ENCODE results near the gene GIGYF1.
"Not testable (repeated sequence)": the region's sequence is repeated elsewhere in the genome, so short reads cannot be mapped to it uniquely, and the experiment has no call there.

Gene GIGYF1

DNA sequence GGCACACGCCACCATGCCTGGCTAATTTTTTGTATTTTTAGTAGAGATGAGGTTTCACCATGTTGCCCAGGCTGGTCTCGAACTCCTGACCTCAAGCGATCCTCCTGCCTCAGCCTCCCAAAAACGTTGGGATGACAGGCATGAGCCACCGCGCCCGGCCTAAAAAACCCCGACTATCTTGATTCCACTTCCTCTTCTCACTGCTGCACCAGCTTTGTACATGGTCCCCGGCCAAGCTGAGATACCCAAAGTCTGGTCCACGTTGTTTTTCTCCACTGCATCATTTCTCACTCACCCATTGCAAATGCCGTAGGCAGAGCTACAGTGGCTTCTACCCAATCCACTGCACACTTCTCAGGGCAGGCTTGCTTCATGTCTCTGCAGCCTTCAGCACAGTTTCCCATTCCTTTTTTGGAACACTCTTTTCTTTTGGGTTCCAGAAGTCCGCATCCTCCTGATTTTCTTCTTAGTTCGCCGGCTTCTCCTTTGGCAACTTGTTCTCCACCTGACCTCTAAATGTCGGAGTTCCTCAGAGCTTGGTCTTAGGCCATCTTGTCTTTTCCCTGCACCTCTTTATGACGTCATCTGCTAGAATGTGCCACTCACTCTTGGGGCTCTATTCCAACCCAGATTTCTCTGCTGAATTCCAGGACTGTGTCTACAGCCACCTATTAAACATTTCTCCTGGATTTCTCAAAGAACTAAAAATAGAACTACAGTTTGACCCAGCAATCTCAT lies 26.6 kb downstream of the GIGYF1 start:
- peaks cover 5% of the 10 kb centered on the region for H3K36me3 Mint-ChIP-seq (ENCODE audit: insufficient read depth)
- H3K27me3 Mint-ChIP-seq: peaks cover 5 to 21% of the 10 kb centered on the region in 2 donors
- H3K27ac Mint-ChIP-seq: no peak overlapping the region
- no peak overlapping the region for H3K4me3 Mint-ChIP-seq
- ATAC-seq (replicated peaks) (no peak), DNase-seq (no peak)
- peaks cover under 1 to 4% of the 10 kb centered on the region in 2 donors for H3K4me1 Mint-ChIP-seq (ENCODE audit: low read depth in 2 of 2)
- H3K9me3 Mint-ChIP-seq: no peaks in the 10 kb centered on the region

DNA sequence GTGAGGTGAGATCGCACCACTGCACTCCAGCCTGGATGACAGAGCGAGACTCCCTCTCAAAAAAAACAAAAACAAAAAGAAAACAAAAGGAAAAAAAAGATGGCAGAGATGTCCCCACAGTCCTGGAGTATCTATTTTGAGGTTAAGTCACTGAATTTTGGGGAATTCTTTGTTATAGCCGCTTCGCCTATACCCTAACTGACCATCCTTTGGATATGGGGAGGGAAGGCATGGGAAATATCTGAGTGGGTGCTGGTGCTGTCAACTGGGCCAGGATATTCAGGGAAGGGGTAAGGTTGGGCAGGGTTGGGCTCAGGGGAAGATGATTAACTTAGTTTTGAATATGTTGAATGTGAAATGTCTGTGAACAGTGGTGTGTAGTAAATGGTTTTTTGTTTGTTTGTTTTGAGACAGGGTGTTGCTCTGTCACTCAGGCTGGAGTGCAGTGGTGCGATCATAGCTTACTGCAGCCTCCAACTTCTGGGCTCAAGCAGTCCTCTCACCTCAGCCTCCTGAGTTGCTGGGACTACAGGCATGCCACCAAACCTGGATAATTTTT lies 28.8 kb downstream of the GIGYF1 start:
- H3K4me3 Mint-ChIP-seq: no peak overlapping the region
- peaks cover 5 to 27% of the 10 kb centered on the region in 2 donors for H3K27me3 Mint-ChIP-seq
- DNase-seq: no peak
- H3K4me1 Mint-ChIP-seq (ENCODE audit: low read depth in 2 of 2): peaks cover 0 to 4% of the 10 kb centered on the region in 2 donors
- H3K27ac Mint-ChIP-seq: no peak overlapping the region
- ATAC-seq (replicated peaks): no peak
- H3K9me3 Mint-ChIP-seq: no peaks in the 10 kb centered on the region
- H3K36me3 Mint-ChIP-seq (ENCODE audit: insufficient read depth): no peaks in the 10 kb centered on the region

DNA sequence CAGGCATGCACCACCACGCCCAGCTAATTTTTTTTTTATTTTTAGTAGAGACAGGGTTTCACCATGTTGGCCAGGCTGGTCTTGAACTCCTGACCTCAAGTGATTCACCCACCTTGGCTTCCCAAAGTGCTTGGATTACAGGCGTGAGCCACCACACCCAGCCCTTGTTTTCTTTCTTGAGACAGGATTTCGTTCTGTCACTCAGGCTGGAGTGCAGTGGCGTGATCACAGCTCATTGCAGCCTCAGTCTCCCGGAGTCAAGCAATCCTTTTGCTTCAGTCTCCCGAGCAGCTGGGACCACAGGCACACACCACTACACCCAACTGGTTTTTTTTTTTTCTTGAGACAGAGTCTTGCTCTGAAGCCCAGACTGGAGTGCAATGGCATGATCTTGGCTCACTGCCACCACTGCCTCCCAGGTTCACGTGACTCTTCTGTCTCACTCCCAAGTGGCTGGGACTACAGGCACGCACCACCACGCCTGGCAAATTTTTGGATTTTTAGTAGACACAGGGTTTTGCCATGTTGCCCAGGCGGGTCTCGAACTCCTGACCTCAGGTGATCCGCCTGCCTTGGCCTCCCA lies 31.8 kb downstream of the GIGYF1 start:
- H3K36me3 Mint-ChIP-seq (ENCODE audit: insufficient read depth); DNase-seq; ATAC-seq (replicated peaks); H3K4me3 Mint-ChIP-seq; H3K9me3 Mint-ChIP-seq; H3K4me1 Mint-ChIP-seq (ENCODE audit: low read depth in 2 of 2); H3K27ac Mint-ChIP-seq: not testable (repeated sequence)
- peaks cover 16 to 45% of the 10 kb centered on the region in 2 donors for H3K27me3 Mint-ChIP-seq

DNA sequence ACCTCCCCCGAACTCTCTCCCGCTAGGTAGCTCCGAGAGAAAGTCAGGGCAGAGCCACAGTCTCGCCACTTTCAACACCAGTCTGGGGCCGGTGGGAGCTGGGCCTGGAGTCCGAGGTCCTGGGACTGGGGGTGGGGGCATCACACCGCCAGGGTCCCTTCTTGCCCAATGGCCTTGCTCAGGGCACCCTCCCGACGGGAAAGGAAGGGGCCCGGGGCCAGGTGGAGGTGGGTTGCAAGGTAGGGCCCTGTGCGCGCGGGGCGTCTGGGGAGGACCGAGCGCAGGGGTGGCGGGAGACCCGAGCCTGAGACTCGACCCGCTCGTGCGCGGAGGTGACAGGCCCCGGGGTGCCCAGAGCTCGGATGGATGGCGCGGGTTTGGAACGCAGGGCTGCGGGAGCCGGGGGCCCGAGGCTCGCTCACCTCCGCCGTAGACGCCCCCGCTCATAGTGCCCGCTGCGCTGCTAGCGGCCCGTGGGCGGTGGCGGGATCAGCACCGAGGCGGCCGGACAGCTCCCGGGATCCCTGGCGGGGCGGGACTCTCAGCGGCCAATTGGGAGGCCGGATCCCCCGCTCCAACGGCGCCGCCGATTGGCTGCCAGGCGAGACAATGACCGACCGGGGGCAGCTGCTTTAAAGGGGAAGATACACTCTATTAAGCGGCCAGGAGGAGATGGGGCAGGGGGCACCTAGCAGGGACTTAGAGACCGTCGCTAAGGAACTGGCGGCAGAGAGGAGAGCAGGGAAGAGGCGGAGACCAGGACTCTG lies 38.0 kb downstream of the GIGYF1 start, which contains the start of gene ACTL6B:
Gene ACTL6B (minus strand): TSS at position 541 of the 767 bp plus-strand sequence. CDS start 94 bp downstream, at position 447.
- Mint-ChIP-seq H3K36me3 (ENCODE audit: insufficient read depth) (no peaks in the 10 kb centered on the region), H3K4me3 (no peak within 1 kb of the TSS), H3K27me3 (peaks cover 37 to 72% of the 10 kb centered on the region in 2 donors), H3K9me3 (no peaks in the 10 kb centered on the region), H3K4me1 (ENCODE audit: low read depth in 2 of 2) (peaks cover 0 to 4% of the 10 kb centered on the region in 2 donors), H3K27ac (no peak within 1 kb of the TSS)
- ATAC-seq (replicated peaks) (peak; percentile 70), DNase-seq (peak in 2 of 3 experiments; percentile 42 to 46)

DNA sequence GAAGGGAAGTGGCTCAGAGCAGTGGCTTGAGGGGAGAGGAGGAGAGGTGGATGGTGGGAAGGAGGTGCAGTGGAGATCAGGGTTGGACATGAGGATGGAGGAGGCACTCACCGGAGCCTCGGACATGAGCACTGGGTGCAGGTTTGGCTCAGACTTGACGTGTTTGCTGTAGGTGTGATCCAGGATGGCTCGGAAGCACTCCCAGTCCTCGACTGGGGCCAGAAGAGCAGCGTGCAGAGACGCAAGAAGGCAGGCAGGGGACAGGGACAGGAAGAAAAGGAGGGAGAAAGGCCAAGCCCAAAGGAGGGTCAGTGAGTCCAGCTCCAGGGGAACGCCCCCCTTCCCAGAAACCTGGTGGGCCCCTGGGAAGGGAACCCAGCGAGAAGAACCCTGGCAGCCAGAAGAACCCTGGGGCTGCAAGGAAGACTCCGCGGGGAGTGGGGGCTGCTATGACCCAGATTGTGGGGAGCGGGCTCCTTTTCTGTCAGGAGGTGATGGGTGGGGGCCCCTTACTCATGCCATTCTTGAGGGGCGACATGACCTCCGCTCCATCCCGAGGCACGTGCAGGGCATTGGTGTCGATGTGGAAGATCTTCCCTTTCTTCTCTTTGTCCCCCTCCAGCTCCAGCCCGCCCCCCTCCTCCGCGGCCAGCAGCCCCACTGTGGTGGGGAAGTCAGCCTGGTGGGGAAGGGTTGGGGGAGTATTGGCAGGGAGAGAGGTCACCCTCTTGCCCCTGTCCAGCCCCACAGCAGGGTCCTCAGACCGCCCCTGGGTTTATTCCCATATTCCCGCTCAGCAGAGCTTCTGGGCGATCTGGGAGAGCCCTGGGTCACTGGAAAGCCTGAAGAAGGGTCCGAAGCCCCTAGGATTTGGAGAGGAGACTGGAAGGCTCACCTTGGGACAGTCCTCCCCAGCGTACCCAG lies 38.9 kb downstream of the GIGYF1 start:
- H3K27ac Mint-ChIP-seq: no peak overlapping the region
- H3K27me3 Mint-ChIP-seq: peaks cover 44 to 71% of the 10 kb centered on the region in 2 donors
- no peaks in the 10 kb centered on the region for H3K9me3 Mint-ChIP-seq
- no peak overlapping the region for H3K4me3 Mint-ChIP-seq
- DNase-seq: no peak
- no peaks in the 10 kb centered on the region for H3K36me3 Mint-ChIP-seq (ENCODE audit: insufficient read depth)
- no peak for ATAC-seq (replicated peaks)
- H3K4me1 Mint-ChIP-seq (ENCODE audit: low read depth in 2 of 2): peaks cover 0 to 4% of the 10 kb centered on the region in 2 donors

DNA sequence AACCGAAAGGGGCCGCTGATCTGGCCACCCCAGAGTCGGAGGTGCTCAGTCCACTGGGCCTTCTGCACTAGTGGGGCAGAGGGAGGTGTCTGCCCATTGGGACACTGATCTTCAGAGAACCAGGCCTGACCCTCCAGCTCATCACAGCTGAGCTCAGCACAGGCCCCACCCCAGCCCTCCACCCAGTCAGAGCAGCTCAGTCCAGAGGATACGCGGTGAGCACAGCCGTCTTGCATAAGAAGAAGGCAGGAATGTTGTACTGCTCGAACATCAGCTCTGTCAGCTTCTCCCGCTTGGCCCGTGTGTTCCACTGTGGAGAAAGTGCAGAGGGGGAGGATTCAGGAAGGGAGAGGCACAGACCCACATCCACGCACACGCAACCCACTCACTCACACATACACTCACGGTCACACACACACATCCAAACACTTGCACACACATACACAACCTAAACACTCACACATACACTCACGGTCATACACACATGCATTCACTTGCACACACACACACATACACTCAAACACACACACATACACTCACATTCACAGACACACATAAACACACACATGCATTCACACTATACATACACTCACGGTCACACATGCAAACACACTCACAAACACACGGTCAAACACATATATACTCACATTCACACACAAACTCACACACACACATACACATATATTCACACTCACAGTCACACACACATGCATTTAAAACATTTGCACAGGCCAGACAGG lies 44.1 kb downstream of the GIGYF1 start:
- ATAC-seq (replicated peaks) (no peak), DNase-seq (no peak)

DNA sequence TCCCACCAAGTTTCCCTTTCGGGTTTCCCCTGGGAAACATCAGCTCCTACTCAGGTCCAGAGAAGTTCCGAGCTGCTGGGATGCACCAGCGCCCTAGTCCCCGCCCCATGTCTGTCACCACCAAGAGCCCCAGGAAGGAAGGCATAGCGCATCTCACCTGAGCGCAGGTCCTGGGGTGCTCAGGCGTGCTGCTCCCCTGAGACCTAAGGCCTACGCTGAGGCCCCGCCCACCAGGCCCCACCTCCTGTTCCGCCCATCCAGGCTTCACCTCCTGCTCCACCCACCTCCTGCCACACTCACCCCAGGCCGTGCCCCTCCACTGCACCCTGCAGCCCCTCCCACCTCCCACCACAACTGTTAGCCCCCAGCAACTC lies 51.5 kb downstream of the GIGYF1 start:
- H3K27ac Mint-ChIP-seq: no peak overlapping the region
- H3K27me3 Mint-ChIP-seq: peaks cover 19 to 45% of the 10 kb centered on the region in 2 donors
- ATAC-seq (replicated peaks): peak; percentile 51
- no peak overlapping the region for H3K4me3 Mint-ChIP-seq
- no peak for DNase-seq
- peaks cover 0 to 4% of the 10 kb centered on the region in 2 donors for H3K4me1 Mint-ChIP-seq (ENCODE audit: low read depth in 2 of 2)
- peaks cover 2% of the 10 kb centered on the region for H3K36me3 Mint-ChIP-seq (ENCODE audit: insufficient read depth)
- H3K9me3 Mint-ChIP-seq: no peaks in the 10 kb centered on the region

More for the DNA sequence above, 44.1 kb downstream of the GIGYF1 start:
- Mint-ChIP-seq H3K4me1 (ENCODE audit: low read depth in 2 of 2) (peaks cover 0 to 4% of the 10 kb centered on the region in 2 donors), H3K27me3 (peaks cover 45 to 78% of the 10 kb centered on the region in 2 donors), H3K27ac (no peak overlapping the region), H3K36me3 (ENCODE audit: insufficient read depth) (peaks cover 3% of the 10 kb centered on the region), H3K9me3 (no peaks in the 10 kb centered on the region), H3K4me3 (no peak overlapping the region)

DNA sequence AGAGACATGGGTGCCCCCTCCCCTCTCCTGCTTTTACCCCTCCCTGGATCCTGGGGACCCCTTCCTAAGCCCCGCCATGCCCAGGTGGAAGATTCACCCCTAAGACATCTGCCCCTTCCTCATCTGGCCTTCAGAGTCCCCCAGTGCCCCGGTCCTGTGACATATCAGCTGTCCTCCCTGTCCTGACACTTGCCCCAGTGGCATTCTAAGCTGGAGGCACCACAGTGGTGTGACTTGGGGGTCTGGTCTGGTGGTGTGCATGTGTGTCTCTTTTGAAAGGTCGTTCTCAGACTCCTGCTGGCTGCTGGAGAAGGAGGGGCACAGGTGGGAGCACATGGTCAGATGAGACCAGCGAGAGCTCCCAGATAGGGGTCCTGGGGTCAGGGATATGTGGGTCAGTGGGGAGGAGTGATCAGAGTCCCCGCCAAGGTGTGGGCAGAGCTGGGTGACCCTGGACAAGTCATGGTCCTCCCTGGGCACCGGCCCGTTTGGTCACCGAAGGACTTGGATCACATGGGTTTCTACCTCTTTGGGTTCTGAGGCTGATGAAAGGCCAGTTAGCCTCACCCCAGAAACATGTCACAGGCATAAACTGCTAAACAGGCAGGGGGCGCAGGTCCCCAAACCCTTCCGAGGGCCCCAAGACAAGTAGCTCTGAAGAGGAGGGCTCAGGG lies 52.1 kb downstream of the GIGYF1 start:
- ATAC-seq (replicated peaks) (no peak), DNase-seq (no peak)
- Mint-ChIP-seq H3K36me3 (ENCODE audit: insufficient read depth) (no peaks in the 10 kb centered on the region), H3K4me3 (no peak overlapping the region), H3K27ac (peak overlapping the region in 1 of 2 donors; percentile 20), H3K9me3 (no peaks in the 10 kb centered on the region), H3K27me3 (peaks cover 19 to 40% of the 10 kb centered on the region in 2 donors), H3K4me1 (ENCODE audit: low read depth in 2 of 2) (peaks cover 0 to 4% of the 10 kb centered on the region in 2 donors)

DNA sequence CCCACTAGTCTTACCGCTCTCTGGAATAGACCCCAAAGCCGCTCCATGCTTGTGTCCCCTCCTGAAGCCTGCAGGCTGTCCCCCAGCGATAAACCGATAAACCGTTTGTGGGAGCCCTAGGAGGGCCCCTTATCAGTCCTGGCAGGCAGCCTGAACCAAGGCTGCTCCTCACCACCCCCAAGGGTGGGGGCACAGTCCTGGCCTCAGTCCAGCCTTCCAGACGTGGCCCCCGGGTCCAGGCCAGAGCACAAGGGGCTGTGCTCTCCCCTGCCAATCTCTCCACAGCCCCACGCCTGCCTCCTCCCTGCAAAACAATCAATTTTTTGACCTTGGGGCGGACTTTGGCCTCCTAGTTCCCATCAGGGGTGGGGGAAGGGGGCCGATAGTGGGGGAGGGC lies 52.6 kb downstream of the GIGYF1 start, which contains the start of gene TFR2:
Gene TFR2 (minus strand): TSS at position 90 of the 397 bp plus-strand sequence. CDS start 43 bp downstream, at position 47.
- H3K36me3 Mint-ChIP-seq (ENCODE audit: insufficient read depth): no peaks in the 10 kb centered on the region
- H3K27ac Mint-ChIP-seq: peak within 1 kb of the TSS; percentile 20 to 44
- DNase-seq (no peak), ATAC-seq (replicated peaks) (no peak)
- H3K27me3 Mint-ChIP-seq: peaks cover 19 to 37% of the 10 kb centered on the region in 2 donors
- no peak within 1 kb of the TSS for H3K4me3 Mint-ChIP-seq
- peaks cover 0 to 4% of the 10 kb centered on the region in 2 donors for H3K4me1 Mint-ChIP-seq (ENCODE audit: low read depth in 2 of 2)
- H3K9me3 Mint-ChIP-seq: no peaks in the 10 kb centered on the region

DNA sequence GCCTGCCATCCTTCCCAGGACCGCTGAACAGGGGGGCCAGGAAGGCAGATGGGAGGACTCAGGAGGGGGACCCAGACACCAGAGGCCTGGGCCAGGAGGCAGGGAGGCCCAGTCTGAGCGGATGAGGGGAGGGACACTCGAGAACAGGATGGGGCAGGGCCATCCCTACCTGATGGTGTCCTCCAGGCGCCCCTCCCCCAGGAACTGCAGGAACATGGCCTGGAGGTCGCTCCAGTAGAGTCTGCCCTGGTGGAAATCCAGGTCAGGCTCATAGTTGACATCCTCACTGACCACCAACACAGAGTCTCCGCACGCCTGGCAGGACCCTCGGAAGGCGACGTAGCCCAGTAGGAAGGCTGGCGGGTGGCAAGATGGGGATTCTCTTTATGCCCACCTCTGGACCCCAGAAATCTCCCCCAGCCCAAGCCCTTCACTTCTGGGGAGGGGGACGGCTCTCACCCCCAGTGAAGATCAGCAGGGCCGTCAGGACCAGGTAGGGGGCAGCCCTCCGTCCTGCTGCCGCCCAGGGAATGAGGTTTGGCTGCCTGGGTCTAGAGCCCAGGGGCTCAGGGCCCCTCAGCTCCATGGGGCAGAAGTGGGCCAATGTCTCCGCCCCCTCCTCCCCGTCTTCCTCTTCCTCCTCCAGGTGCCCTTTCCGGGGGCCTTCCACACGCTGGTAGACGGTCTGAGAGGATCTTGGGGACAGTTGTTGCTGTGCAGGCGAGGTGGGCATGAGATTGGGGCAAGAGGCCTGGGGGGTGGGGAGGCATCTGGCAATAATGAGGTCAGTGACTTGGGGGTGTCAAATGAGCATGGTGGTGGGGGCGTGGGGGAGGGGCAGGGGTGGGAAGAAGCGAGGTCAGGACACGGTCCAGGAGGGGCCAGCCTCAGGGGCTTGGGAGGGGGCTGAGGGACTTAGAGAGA lies 53.3 kb downstream of the GIGYF1 start:
- H3K4me3 Mint-ChIP-seq: no peak overlapping the region
- peaks cover 0 to 4% of the 10 kb centered on the region in 2 donors for H3K4me1 Mint-ChIP-seq (ENCODE audit: low read depth in 2 of 2)
- H3K27ac Mint-ChIP-seq: peak overlapping the region in 1 of 2 donors; percentile 44
- DNase-seq: no peak
- no peak for ATAC-seq (replicated peaks)
- no peaks in the 10 kb centered on the region for H3K9me3 Mint-ChIP-seq
- no peaks in the 10 kb centered on the region for H3K36me3 Mint-ChIP-seq (ENCODE audit: insufficient read depth)
- peaks cover 14 to 31% of the 10 kb centered on the region in 2 donors for H3K27me3 Mint-ChIP-seq
